ENCODE measurements around the gene MCHR1.

MCHR1 gene

DNA sequence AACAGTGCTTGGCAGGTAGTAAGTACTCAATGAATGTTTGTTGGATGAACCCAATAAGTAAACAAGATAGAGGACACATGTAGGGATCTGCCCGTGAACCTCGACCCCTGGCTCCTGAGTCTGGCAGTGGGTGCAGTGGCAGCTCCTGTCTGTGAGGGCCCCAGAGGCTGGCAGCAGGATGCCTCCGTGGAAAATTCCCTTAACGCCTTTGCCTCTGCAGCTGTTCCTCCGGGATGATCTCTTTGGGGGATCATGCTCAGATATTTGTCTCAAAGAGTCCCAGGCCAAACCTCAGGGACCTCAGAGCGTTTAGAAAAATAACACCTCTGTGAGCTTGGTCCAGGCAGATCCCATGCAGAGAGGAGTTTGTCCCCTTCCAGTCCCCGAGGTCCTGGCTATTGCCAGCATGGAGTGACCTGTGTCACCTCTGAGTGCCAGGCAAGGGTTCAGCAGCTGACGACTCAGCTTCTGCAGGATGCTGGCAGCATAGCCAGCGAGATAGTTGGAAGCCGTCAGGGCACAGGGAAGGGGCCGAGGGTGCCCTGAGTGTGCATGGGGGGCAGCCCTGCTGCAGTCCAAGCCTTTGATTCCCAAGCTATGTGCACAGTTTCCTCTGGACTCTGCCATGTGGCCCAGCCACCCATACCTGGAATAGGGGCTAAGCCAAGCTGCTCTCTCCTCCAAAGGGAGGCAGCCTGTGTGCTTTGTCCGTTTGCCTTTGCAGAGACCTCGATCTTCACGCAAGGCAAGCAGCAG is 613 bp upstream of the MCHR1 start:
- DNase-seq (ENCODE audit: low spot score), result no peak
- in situ Hi-C loops (cut with MboI; ENCODE audit: low pct_unique_long_range_greater_than_20kb, low sequenced_read_pairs, unreplicated experiment), result no loop called here
- TF ChIP-seq, protein P1, sequence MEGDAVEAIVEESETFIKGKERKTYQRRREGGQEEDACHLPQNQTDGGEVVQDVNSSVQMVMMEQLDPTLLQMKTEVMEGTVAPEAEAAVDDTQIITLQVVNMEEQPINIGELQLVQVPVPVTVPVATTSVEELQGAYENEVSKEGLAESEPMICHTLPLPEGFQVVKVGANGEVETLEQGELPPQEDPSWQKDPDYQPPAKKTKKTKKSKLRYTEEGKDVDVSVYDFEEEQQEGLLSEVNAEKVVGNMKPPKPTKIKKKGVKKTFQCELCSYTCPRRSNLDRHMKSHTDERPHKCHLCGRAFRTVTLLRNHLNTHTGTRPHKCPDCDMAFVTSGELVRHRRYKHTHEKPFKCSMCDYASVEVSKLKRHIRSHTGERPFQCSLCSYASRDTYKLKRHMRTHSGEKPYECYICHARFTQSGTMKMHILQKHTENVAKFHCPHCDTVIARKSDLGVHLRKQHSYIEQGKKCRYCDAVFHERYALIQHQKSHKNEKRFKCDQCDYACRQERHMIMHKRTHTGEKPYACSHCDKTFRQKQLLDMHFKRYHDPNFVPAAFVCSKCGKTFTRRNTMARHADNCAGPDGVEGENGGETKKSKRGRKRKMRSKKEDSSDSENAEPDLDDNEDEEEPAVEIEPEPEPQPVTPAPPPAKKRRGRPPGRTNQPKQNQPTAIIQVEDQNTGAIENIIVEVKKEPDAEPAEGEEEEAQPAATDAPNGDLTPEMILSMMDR (IDR thresholded peaks at IDR 0.05; ENCODE audit: extremely low read depth, insufficient read depth, missing control alignments), result no peak

DNA sequence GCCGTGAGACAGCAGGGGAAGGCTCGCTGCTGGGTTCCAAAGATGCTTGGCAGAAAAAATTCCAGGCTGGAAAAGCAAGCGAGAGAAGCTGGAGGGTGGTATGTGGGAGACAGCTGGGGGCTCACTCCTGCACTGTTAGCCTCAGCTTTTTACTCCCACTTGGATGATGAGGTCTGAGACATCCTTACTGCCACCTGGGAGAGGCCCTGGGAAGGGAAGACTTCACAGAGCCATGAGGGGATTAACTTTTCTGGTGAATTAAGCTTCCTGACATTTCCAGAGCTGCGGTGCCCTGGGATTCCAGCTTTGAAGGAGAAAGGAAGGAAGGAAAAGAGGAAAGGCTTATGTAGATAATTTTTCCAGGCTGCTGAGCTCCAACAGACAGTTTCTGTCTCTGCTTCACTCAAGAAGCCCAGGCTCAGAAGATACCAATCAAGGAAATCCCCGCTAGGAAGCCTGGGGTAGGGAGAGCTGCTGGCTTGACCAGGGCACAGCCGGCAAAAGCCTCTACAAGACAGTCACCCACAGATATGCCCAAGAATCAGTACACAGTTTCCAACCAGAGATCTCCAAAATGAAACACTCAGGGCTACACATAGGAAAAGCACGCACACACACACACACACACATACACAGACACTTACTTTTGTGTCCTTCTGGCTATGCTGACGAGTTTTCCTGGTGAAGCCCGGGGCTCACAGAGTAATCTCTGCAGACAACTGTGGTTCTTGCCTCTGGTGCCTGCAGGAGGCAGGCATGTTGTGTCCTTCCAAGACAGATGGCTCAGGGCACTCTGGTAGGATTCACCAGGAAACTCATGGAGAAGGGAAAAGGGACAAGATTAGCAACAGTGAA is 907 bp downstream of the MCHR1 start:
- DNase-seq (ENCODE audit: low spot score), result no peak
- TF ChIP-seq, protein P1 (IDR thresholded peaks at IDR 0.05; ENCODE audit: extremely low read depth, insufficient read depth, missing control alignments), result no peak
- in situ Hi-C loops (cut with MboI; ENCODE audit: low pct_unique_long_range_greater_than_20kb, low sequenced_read_pairs, unreplicated experiment), result no loop called here

DNA sequence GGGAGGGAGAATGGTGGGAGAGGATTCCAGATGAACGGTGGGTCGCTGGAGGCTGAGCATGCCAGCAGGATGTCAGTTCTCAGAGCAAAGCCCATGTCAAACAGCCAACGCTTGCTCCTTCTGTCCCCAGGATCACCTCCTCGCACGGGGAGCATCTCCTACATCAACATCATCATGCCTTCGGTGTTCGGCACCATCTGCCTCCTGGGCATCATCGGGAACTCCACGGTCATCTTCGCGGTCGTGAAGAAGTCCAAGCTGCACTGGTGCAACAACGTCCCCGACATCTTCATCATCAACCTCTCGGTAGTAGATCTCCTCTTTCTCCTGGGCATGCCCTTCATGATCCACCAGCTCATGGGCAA is 1.5 kb downstream of the MCHR1 start:
- TF ChIP-seq, protein P1 (IDR thresholded peaks at IDR 0.05; ENCODE audit: extremely low read depth, insufficient read depth, missing control alignments), result no peak
- DNase-seq (ENCODE audit: low spot score), result no peak
- in situ Hi-C loops (cut with MboI; ENCODE audit: low pct_unique_long_range_greater_than_20kb, low sequenced_read_pairs, unreplicated experiment), result no loop called here

DNA sequence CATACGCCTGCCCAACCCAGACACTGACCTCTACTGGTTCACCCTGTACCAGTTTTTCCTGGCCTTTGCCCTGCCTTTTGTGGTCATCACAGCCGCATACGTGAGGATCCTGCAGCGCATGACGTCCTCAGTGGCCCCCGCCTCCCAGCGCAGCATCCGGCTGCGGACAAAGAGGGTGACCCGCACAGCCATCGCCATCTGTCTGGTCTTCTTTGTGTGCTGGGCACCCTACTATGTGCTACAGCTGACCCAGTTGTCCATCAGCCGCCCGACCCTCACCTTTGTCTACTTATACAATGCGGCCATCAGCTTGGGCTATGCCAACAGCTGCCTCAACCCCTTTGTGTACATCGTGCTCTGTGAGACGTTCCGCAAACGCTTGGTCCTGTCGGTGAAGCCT is 2.2 kb downstream of the MCHR1 start:
- no peak for DNase-seq (ENCODE audit: low spot score)
- in situ Hi-C loops (cut with MboI; ENCODE audit: low pct_unique_long_range_greater_than_20kb, low sequenced_read_pairs, unreplicated experiment), result no loop called here
- TF ChIP-seq, protein P1 (IDR thresholded peaks at IDR 0.05; ENCODE audit: extremely low read depth, insufficient read depth, missing control alignments), result no peak

DNA sequence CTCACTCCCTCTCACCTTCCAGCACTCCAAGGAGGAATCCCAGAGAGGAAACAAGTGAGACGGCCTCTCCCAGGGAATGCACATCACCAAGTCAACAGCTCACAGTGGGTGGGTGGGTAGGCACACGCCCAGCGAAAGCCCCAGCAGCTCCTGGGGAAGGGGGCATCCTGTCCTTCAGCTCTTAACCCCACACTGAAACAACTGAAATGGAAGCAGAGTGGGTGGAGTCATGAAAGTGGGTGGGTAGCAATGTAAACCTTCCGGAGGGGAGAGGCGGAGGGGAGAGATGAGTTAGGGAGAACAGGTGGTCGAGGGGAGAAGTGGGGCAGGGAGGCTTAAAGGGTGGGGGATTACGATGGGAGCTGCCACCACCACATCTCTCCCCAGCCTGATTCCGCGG is 5.4 kb downstream of the MCHR1 start:
- DNase-seq (ENCODE audit: low spot score), result no peak
- TF ChIP-seq, protein P1 (IDR thresholded peaks at IDR 0.05; ENCODE audit: extremely low read depth, insufficient read depth, missing control alignments), result no peak
- in situ Hi-C loops (cut with MboI; ENCODE audit: low pct_unique_long_range_greater_than_20kb, low sequenced_read_pairs, unreplicated experiment), result no loop called here

DNA sequence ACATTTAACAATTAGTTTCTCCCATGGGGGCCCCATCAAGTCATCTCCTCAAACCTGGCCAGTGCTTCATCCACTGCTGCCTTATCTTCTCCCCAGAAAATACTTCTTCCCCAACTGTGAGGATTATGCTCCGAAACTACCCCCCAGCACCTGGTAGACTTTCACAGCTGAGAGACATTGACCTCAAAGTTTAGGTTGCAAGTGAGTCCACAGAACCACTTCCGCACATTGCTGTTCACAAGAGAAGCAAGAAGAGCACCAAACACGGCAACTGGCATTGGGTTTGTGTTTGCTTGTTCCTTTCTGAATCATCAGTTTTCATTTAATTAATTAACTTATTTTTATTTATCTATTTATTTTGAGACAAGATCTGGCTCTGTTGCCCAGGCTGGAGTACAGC is 6.1 kb downstream of the MCHR1 start:
- DNase-seq (ENCODE audit: low spot score), result no peak
- TF ChIP-seq, protein P1 (IDR thresholded peaks at IDR 0.05; ENCODE audit: extremely low read depth, insufficient read depth, missing control alignments), result no peak
- in situ Hi-C loops (cut with MboI; ENCODE audit: low pct_unique_long_range_greater_than_20kb, low sequenced_read_pairs, unreplicated experiment), result no loop called here
